Fibroblast of villous mesenchyme (primary cell): ENCODE measurements around the gene SLC9A6. TPM values are rescaled to one million over a fixed set of nuclear protein-coding genes. Genes with fewer than 3 reads are reported as not detected.

ENCODE experiments used
- DNase-seq: peaks from one replicate; pipeline ENCODE4 v3.0.0-alpha.2; 2010; ENCODE audit warnings: low read depth
- H3K4me3 ChIP-seq: 2 replicates; pipeline ENCODE4 v1.5.1; 2011; ENCODE audit warnings: low read depth, mild to moderate bottlenecking, low read length
- total RNA-seq: library from RNA; depleted of rRNA; stranded (reverse); fragments of >200 nt; gene quantifications from 2 replicates; pipeline ENCODE4 v1.2.3, GENCODE V29; 2012
- TF ChIP-seq, protein P1 (sequence below): IDR thresholded peaks from 2 replicates; pipeline ENCODE4 v1.5.1; 2012; ENCODE audit warnings: low read depth, mild to moderate bottlenecking, low read length; ENCODE audit not compliant: insufficient read depth

SLC9A6 gene
- 18.0 and 28.5 TPM in 2 replicates for total RNA-seq

DNA sequence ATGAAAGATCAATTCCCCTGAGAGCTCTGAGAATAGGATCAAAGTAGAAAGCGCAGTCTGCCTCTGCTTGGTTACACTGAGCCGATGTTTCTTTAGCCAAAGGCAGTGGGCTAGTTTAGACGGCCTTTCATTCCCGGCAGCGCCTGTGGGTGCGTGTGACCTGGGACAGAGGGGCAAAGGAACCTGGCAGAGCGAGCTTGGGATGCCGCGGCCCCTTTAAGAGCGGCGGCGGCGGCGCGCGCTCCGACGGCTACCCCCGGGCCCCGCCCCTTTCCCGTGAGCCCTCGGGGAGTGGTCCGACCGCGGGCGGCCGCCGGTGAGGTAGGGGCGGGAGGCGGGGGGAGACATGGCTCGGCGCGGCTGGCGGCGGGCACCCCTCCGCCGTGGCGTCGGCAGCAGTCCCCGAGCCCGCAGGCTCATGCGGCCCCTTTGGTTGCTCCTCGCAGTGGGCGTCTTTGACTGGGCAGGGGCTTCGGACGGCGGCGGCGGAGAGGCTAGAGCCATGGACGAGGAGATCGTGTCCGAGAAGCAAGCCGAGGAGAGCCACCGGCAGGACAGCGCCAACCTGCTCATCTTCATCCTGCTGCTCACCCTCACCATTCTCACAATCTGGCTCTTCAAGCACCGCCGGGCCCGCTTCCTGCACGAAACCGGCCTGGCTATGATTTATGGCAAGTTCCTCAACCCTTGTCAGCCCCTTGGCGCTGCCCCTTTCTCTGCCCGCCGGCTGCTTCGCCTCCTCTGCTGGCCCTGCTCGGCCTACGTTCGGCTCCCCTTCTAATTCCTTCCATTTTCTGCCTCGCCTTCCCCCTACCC, at the start of gene SLC9A6:
SLC9A6 (plus strand) TSS at position 279 of the 816 bp plus-strand sequence; CDS start at position 503, 224 bp downstream.
- TF ChIP-seq, protein P1, sequence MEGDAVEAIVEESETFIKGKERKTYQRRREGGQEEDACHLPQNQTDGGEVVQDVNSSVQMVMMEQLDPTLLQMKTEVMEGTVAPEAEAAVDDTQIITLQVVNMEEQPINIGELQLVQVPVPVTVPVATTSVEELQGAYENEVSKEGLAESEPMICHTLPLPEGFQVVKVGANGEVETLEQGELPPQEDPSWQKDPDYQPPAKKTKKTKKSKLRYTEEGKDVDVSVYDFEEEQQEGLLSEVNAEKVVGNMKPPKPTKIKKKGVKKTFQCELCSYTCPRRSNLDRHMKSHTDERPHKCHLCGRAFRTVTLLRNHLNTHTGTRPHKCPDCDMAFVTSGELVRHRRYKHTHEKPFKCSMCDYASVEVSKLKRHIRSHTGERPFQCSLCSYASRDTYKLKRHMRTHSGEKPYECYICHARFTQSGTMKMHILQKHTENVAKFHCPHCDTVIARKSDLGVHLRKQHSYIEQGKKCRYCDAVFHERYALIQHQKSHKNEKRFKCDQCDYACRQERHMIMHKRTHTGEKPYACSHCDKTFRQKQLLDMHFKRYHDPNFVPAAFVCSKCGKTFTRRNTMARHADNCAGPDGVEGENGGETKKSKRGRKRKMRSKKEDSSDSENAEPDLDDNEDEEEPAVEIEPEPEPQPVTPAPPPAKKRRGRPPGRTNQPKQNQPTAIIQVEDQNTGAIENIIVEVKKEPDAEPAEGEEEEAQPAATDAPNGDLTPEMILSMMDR = no peak
- peak within 1 kb of the TSS; percentile 77 for H3K4me3 ChIP-seq
- peak; percentile 44 for DNase-seq

- no peak for DNase-seq
- TF ChIP-seq, protein P1 = no peak
- H3K4me3 ChIP-seq = no peak overlapping the region
Measured at GRCh38 chrX:135944486-135944885, 40.7 kb upstream of the SLC9A6 start.

GRCh38 chrX:135951291-135951690, 33.9 kb upstream of the SLC9A6 start:
- no peak overlapping the region for H3K4me3 ChIP-seq
- DNase-seq = no peak
- TF ChIP-seq, protein P1 = no peak

DNA sequence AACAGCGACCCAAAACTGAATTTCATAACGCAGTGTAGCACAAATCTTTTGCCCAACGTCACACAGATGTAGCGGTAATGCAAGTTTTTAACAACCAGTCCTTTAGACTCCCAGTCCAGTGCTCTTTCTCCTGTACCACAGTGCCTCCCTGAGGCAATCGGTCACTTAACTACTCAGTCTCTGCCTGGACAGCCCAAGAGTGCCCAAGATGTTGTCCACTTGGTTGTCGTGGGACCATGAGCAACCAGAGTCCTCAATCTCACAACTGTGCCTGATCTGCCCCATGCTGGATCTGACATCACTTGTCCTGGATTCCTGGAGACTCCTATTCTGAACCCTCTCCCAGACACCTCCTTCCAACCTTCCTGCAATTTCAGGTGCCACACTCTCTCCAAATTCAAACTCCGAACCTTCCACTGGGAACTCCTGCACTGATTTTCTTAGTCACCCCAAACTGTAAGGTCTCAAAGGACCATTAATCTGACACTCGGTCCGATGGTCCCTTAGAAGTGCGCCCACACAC, 12.1 kb upstream of the SLC9A6 start:
- TF ChIP-seq, protein P1 = no peak
- H3K4me3 ChIP-seq = peak overlapping the region; percentile 88
- DNase-seq = peak; percentile 19

DNA sequence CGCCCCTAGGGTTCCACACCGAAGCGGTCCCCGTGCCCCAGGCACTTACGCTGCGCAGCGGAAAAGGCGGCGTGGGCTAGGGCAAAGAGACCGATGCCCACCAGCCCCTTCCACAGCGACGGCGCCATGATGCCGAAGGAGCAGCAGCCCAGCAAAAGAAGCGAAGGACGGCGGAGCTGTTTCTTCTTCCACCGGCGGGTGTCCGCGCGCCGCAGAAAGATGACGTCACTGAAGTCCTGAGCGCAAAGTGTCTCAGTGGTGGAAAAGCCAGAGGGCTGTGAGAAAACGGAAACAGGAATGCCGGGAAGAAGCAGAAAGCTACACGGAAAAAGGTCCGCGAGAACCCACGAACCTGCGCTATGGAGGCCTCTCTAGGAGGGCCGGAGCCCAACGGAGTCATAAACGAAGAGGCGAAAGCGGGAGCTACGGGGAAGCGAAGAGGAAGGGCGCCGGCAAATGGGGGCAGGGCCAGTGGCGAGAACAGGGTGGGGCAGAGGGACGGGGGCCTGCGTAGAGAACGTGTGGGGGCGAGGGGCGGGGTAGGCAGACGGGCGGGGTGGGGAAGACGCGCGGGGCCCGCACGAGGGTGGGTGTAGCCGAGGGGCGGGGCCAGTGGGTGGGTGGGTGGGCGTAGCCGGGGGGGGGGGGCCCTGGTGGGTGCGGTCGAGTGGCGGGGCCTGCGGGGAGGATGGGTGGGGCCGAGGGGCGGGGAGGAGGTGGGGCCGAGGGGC, 11.5 kb upstream of the SLC9A6 start, which contains the start of gene MMGT1:
MMGT1 (minus strand) TSS at position 441 of the 731 bp plus-strand sequence; CDS start at position 128, 313 bp downstream.
- TF ChIP-seq, protein P1 = no peak
- H3K4me3 ChIP-seq = peak within 1 kb of the TSS; percentile 88
- DNase-seq = peak; percentile 86

DNA sequence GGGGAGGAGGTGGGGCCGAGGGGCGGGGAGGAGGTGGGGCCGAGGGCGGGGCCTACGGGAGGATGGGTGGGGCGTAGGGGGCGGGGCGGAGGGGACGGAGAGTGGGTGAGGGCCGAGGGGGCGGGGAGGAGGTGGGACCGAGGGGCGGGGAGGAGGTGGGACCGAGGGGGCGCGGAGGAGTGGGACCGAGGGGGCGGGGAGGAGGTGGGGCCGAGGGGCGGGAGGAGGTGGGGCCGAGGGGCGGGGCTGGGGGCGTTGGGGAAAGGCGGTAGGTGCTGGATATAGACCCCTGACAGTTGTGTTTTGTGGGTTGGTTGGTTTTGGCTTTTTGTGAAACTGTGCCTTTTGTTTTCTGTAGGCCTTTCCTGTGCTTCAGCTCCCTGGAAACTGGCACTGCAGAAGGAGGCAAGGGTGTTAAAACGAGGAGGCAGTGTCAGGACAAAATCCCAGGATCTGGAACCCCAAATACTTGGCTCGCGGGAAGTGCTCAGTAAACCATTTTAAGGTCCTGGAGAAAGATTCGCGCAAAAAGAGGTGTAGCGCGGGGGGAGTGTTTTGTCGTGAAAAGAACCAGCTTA, 10.9 kb upstream of the SLC9A6 start:
- TF ChIP-seq, protein P1 = no peak
- DNase-seq = peak; percentile 77

More for the DNA sequence above, 10.9 kb upstream of the SLC9A6 start:
- peak overlapping the region; percentile 54 for H3K4me3 ChIP-seq
